IMR-90 (cell line): ENCODE data around the gene DLAT. TPM values are rescaled to one million over a fixed set of nuclear protein-coding genes. Genes with fewer than 3 reads are reported as not detected.

ENCODE experiments used
- ATAC-seq: fragments of 200-7000 bp; cut with Tn5 transposase; 2 replicates; pipeline ENCODE4 v1.9.1; 2020; ENCODE audit warnings: low read depth, mild to moderate bottlenecking, moderate library complexity
- BruUV-seq: library from RNA; stranded (reverse); fragments of 400-500 nt; replicated peaks from 2 replicates; lab custom pipeline; 2021; lab: Mats Ljungman, UMichigan
- CTCF ChIA-PET: fragments of 300-600 bp; formaldehyde crosslinking; extraction: SDS; loops from one replicate; lab custom pipeline; 2021; ENCODE audit warnings: antibody characterized with exemption; lab: Yijun Ruan, JAX
- POLR2A ChIA-PET: fragments of 300-600 bp; sonication (Branson Sonifier 250); formaldehyde crosslinking; loops from one replicate; lab custom pipeline; 2022; ENCODE audit warnings: antibody characterized with exemption; ENCODE audit not compliant: unreplicated experiment; lab: Charles Lee
- DNase-seq: peaks from one replicate; pipeline ENCODE4 v3.0.0; 2013
- H2AFZ ChIP-seq: replicated peaks from 2 replicates; pipeline ENCODE3; 2013; ENCODE audit warnings: low read length, mild to moderate bottlenecking; ENCODE audit not compliant: poor library complexity
- H2AK5ac ChIP-seq: 2 replicates; pipeline ENCODE4 v1.6.1; 2013; ENCODE audit warnings: low read depth, low read length, inconsistent platforms
- H2AK9ac ChIP-seq: replicated peaks from 2 replicates; pipeline ENCODE3; 2013; ENCODE audit warnings: mild to moderate bottlenecking, low read depth, low read length, moderate library complexity; ENCODE audit not compliant: poor library complexity
- H2BK120ac ChIP-seq: 2 replicates; pipeline ENCODE4 v1.6.1; 2013; ENCODE audit warnings: low read depth, low read length, inconsistent platforms
- H2BK15ac ChIP-seq: 3 replicates; pipeline ENCODE4 v1.6.1; 2013; ENCODE audit warnings: low read depth, low read length, inconsistent platforms
- H2BK20ac ChIP-seq: 2 replicates; pipeline ENCODE4 v1.6.1; 2013; ENCODE audit warnings: low read depth, mild to moderate bottlenecking, inconsistent platforms, low read length, moderate library complexity
- H2BK5ac ChIP-seq: 2 replicates; pipeline ENCODE4 v1.6.1; 2013; ENCODE audit warnings: mild to moderate bottlenecking, low read depth, low read length, inconsistent platforms; ENCODE audit not compliant: poor library complexity, severe bottlenecking
- H3K14ac ChIP-seq: replicated peaks from 2 replicates; pipeline ENCODE4 v1.6.1; 2013; ENCODE audit warnings: low read depth, low read length, inconsistent platforms
- H3K18ac ChIP-seq: 2 replicates; pipeline ENCODE4 v1.6.1; 2013; ENCODE audit warnings: low read depth, low read length, control low read depth
- H3K23ac ChIP-seq: 2 replicates; pipeline ENCODE4 v1.6.1; 2013; ENCODE audit warnings: low read depth, low read length, inconsistent platforms
- H3K27ac ChIP-seq: 2 replicates; pipeline ENCODE4 v1.5.1; 2013; ENCODE audit warnings: mild to moderate bottlenecking, control low read depth, low read length; ENCODE audit not compliant: insufficient read depth
- H3K27me3 ChIP-seq: 2 replicates; pipeline ENCODE4 v1.6.1; 2013; ENCODE audit warnings: low read length; ENCODE audit not compliant: control insufficient read depth, insufficient read depth
- H3K36me3 ChIP-seq: 2 replicates; pipeline ENCODE4 v1.6.1; 2013; ENCODE audit warnings: low read length, mixed read lengths; ENCODE audit not compliant: control insufficient read depth, insufficient read depth
- H3K4ac ChIP-seq: 2 replicates; pipeline ENCODE4 v1.6.1; 2013; ENCODE audit warnings: low read depth, low read length, inconsistent platforms
- H3K4me1 ChIP-seq: 2 replicates; pipeline ENCODE4 v1.6.1; 2013; ENCODE audit warnings: low read length, mixed read lengths; ENCODE audit not compliant: control insufficient read depth, insufficient read depth
- H3K4me2 ChIP-seq: 2 replicates; pipeline ENCODE4 v1.6.1; 2013; ENCODE audit warnings: low read depth, mild to moderate bottlenecking, control low read depth, low read length, moderate library complexity
- H3K4me3 ChIP-seq: 2 replicates; pipeline ENCODE4 v1.5.1; 2013; ENCODE audit warnings: low read depth, mild to moderate bottlenecking, control low read depth, low read length, moderate library complexity; ENCODE audit not compliant: insufficient read depth
- H3K56ac ChIP-seq: 2 replicates; pipeline ENCODE4 v1.6.1; 2013; ENCODE audit warnings: low read length, inconsistent platforms; ENCODE audit not compliant: insufficient read depth; ENCODE audit errors: extremely low read depth
- H3K79me1 ChIP-seq, 2 experiments: 2 replicates each; pipeline ENCODE4 v1.6.1; 2013; ENCODE audit warnings: low read length in 2 of 2, inconsistent platforms in 1 of 2, low read depth in 1 of 2
- H3K9ac ChIP-seq: 2 replicates; pipeline ENCODE4 v1.6.1; 2013; ENCODE audit warnings: low read depth, low read length, control low read depth
- H3K9me1 ChIP-seq: 2 replicates; pipeline ENCODE4 v1.6.1; 2013; ENCODE audit warnings: low read length, inconsistent platforms; ENCODE audit not compliant: insufficient read depth
- H3K9me3 ChIP-seq: 2 replicates; pipeline ENCODE4 v1.6.1; 2013; ENCODE audit warnings: low read length; ENCODE audit not compliant: control insufficient read depth, insufficient read depth
- H4K20me1 ChIP-seq: 2 replicates; pipeline ENCODE4 v1.6.1; 2013; ENCODE audit warnings: low read length, inconsistent platforms; ENCODE audit not compliant: insufficient read depth
- H4K5ac ChIP-seq: 2 replicates; pipeline ENCODE4 v1.6.1; 2013; ENCODE audit warnings: mild to moderate bottlenecking, low read depth, low read length, control low read depth
- H4K8ac ChIP-seq, 2 experiments: 2 replicates each; pipeline ENCODE4 v1.6.1; 2013; ENCODE audit warnings: low read depth in 2 of 2, low read length in 2 of 2, control low read depth in 1 of 2, inconsistent platforms in 1 of 2
- H4K91ac ChIP-seq: 2 replicates; pipeline ENCODE4 v1.6.1; 2013; ENCODE audit warnings: low read depth, low read length, inconsistent platforms; ENCODE audit not compliant: insufficient read depth
- CEBPB ChIP-seq: IDR thresholded peaks from 2 replicates; pipeline ENCODE4 v1.6.1; 2012; ENCODE audit warnings: low read depth, low read length, improper control_type of control experiment
- CTCF ChIP-seq: conservative IDR thresholded peaks from 2 replicates; pipeline ENCODE4 v1.5.1; 2012; ENCODE audit warnings: mild to moderate bottlenecking, low read depth, low read length, improper control_type of control experiment
- WGBS, 2 experiments: methylation state at CpG; one replicate each; pipeline versions ENCODE4 v1.1.5 to v1.1.7; 2013; ENCODE audit warnings: missing lambda C conversion rate in 2 of 2; ENCODE audit not compliant: insufficient read length in 1 of 2; ENCODE audit errors: extremely low coverage in 2 of 2; 5-methylcytosine and 5-hydroxymethylcytosine counted together
- dilution Hi-C: fragments of 300-500 bp; cut with HindIII; formaldehyde crosslinking; loops from one replicate; pipeline ENCODE4 v1.14.3; 2018; ENCODE audit warnings: low sequenced_read_pairs; ENCODE audit not compliant: unreplicated experiment
- in situ Hi-C: fragments of 300-500 bp; cut with MboI; formaldehyde crosslinking; loops from 3 replicates; pipeline ENCODE4 v1.14.3; 2019; ENCODE audit warnings: low sequenced_read_pairs, inconsistent platforms, mixed read lengths
- intact Hi-C: fragments of 100-400 bp; cut with micrococcal nuclease; formaldehyde crosslinking; loops from 2 replicates; pipeline ENCODE4 v1.10.0; 2022
- polyA plus RNA-seq, 3 experiments: library from polyadenylated mRNA; depleted of rRNA; stranded (reverse); fragments of >200 nt; gene quantifications; 2 replicates each; pipeline ENCODE4 v1.2.3, GENCODE V29; 2012; ENCODE audit warnings: low replicate concordance in 1 of 3
- total RNA-seq: library from RNA; depleted of rRNA; stranded (reverse); fragments of >200 nt; gene quantifications from 2 replicates; pipeline ENCODE4 v1.2.3, GENCODE V29; 2012

The DLAT gene
- total and polyA plus RNA-seq, 2 of the 4 experiments (the other 2 are of a cell fraction) = 15.5 to 27.2 TPM

- TF ChIP-seq CEBPB = no peak
Observed at GRCh38 chr11:112016088-112016764, 9.0 kb upstream of the DLAT start (continued).

GRCh38 chr11:112016765-112017376, 8.3 kb upstream of the DLAT start:
- ATAC-seq = peak; percentile 56
- dilution Hi-C loops = no loop called here
- POLR2A ChIA-PET = no interaction called here

More at GRCh38 chr11:112016765-112017376, 8.3 kb upstream of the DLAT start:
- Histone ChIP-seq H3K4me1 (peaks cover 12% of the 10 kb centered on the region), H2AK9ac (no peak overlapping the region), H2BK15ac (peak overlapping the region; percentile 91; the same call in 2 of the 3 replicates), H3K27ac (no peak overlapping the region), H4K20me1 (no peaks in the 10 kb centered on the region), H4K8ac (peak overlapping the region in 1 of 2 experiments; percentile 64; a peak in 2 of 4 replicates), H2AK5ac (peak overlapping the region; percentile 94; the same call in 1 of the 2 replicates), H3K4ac (peak overlapping the region; percentile 92), H3K56ac (no peak overlapping the region), H4K91ac (peak overlapping the region; percentile 66; the same call in 1 of the 2 replicates), H3K79me1 (peaks cover 4 to 6% of the 10 kb centered on the region in 2 experiments; a peak in 2 of 4 replicates), H3K9ac (no peak overlapping the region), H3K36me3 (peaks cover 7% of the 10 kb centered on the region), H3K18ac (peak overlapping the region; percentile 34; the same call in 1 of the 2 replicates), H3K14ac (peak overlapping the region; percentile 87; the same call in 1 of the 2 replicates), H2BK5ac (peak overlapping the region; percentile 50), H3K9me3 (no peaks in the 10 kb centered on the region), H2BK120ac (peak overlapping the region; percentile 83), H3K4me3 (no peak overlapping the region), H3K4me2 (peak overlapping the region; percentile 12; the same call in 1 of the 2 replicates), H2BK20ac (peak overlapping the region; percentile 81), H3K27me3 (no peaks in the 10 kb centered on the region), H4K5ac (no peak overlapping the region), H3K23ac (peak overlapping the region; percentile 70; the same call in 1 of the 2 replicates), H2AFZ (no peak overlapping the region), H3K9me1 (peaks cover 16% of the 10 kb centered on the region)
- TF ChIP-seq CTCF (no peak), CEBPB (peak; percentile 29; the same call in 1 of the 2 replicates)
- CTCF ChIA-PET = interaction anchor here (0.7 kb wide), 1 partner anchor 140 kb away, joined by 3 read pairs; no protein-coding TSS in a partner anchor
- peak; percentile 50 for DNase-seq
- in situ Hi-C loops = no loop called here
- BruUV-seq = no TSS peak
- intact Hi-C loops = no loop called here
- WGBS, 2 experiments = no CpG with 5 or more reads among the region's 1 CpG
